HG02798 (cell line): ENCODE results near the gene E4F1.

Source experiments
- ATAC-seq: cut with Tn5 transposase; IDR thresholded peaks from one replicate; pipeline ENCODE4 v1.9.1; 2021; ENCODE audit warnings: mild to moderate bottlenecking; ENCODE audit not compliant: unreplicated experiment, poor library complexity

Gene E4F1

DNA sequence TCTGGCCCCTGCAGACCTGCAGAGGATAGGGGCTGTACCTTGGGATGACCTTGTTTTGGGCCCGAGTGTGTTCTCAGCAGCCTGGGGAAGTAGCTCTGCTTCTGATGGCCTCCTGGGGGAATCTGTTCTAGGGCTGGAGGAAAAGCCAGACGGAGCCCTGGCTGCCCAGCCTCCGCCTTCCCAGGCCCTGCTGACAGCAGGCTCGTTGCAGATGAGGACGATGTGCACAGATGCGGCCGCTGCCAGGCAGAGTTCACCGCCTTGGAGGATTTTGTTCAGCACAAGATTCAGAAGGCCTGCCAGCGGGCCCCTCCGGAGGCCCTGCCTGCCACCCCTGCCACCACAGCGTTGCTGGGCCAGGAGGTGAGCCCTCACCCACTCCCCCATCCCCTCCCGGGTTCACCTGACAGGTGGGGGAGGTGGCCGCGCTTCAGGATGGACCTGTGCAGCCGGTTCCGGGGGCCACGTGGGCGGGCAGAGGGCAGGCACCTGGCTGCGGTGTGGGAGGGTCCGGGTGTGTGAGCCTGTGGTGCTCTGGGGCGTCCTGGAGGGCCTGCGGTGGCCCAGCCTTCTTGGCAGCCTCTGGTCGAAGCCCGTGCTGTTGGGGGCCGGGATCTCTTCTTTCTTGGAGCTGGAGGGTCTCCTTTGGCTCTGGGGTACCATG is 4.9 kb downstream of the E4F1 start:
- no peak for ATAC-seq

DNA sequence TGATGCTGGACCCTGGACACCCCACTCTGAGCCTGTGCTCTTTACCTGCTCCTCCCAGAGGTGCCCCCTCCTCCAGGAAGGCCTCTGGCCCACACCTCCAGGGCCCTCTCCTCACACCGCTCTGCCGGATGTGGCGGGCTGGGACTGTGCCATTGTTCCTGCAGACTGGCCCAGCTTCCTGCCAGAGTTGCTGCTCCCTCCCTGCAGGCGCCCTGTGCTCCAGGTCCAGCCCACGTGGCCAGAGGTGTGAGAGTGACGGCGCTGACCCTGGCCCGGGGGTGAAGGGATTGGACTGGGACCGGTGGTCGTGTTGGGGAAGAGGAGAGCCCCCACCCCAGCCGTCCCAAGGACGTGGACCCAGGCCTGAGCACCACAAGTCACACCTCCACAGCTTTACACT is 5.7 kb downstream of the E4F1 start:
- ATAC-seq = no peak

- ATAC-seq = no peak
Measured at GRCh38 chr16:2229632-2230250, 6.3 kb downstream of the E4F1 start.

DNA sequence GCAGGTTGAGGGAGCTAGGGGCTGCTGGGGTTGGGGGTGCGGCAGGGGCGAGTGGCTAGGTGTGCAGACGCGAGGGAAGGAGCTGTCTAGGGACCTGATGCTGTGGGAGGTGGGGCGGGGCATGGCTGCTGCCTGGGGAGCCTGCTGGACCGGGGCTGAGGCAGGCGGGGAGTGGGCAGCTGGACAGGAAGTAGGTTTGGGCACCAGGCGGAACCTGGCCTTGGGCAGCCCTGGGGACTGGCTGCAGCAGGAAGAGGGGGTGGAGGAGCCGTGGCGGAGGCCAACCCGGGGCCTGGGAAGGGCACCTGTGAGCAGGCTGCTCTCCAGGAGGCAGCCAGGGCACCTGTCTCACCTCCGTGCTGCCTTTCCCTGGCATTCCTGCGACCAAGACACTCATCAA is 7.0 kb downstream of the E4F1 start:
- no peak for ATAC-seq

- no peak for ATAC-seq
Measured at GRCh38 chr16:2231016-2231931, 7.9 kb downstream of the E4F1 start.

- ATAC-seq = no peak
Measured at GRCh38 chr16:2232094-2232990, 9.0 kb downstream of the E4F1 start.

GRCh38 chr16:2233046-2233775 is 9.8 kb downstream of the E4F1 start:
- no peak for ATAC-seq

GRCh38 chr16:2233872-2234812 is 10.8 kb downstream of the E4F1 start:
- ATAC-seq = no peak

GRCh38 chr16:2234813-2235170 is 11.4 kb downstream of the E4F1 start:
- ATAC-seq = no peak

GRCh38 chr16:2235234-2235651 is 11.9 kb downstream of the E4F1 start:
- no peak for ATAC-seq

GRCh38 chr16:2235695-2236336 is 12.4 kb downstream of the E4F1 start:
- no peak for ATAC-seq

DNA sequence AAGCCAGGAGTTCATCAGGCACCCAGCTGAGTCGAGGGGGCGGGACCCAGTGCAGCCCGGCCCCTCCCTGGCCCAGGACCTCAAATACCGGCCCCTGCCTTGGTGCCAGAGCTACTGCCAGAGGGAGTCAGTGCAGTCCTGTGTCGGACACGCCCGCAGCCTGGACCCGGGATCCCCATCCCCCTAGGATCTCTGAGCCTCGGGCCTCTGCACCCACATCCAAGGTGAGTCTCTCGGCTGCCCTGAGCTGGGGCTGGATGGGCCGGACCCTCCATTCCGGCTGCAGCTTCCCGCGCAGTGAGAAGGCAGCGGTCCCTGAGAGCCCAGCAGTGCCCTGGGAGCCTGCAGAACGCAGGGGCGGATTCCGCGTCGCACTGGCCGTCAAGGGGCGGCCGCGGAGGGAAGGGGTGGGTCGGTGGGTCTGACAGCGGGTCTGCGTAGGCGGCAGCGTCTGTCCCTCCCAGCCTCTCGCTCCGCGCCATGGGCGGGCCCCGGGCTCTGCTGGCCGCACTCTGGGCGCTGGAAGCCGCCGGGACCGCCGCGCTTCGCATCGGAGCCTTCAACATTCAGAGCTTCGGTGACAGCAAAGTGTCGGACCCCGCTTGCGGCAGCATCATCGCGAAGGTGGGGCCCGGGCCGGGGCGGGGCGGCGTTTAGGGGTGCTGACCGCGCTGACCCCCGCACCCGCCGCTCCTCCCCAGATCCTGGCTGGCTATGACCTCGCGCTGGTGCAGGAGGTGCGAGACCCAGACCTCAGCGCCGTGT is 13.1 kb downstream of the E4F1 start, which contains the start of gene DNASE1L2:
Gene DNASE1L2, plus strand, starts transcription at position 108 of the 765 bp plus-strand sequence. Its CDS starts 373 bp downstream, at position 481.
- ATAC-seq = no peak

DNA sequence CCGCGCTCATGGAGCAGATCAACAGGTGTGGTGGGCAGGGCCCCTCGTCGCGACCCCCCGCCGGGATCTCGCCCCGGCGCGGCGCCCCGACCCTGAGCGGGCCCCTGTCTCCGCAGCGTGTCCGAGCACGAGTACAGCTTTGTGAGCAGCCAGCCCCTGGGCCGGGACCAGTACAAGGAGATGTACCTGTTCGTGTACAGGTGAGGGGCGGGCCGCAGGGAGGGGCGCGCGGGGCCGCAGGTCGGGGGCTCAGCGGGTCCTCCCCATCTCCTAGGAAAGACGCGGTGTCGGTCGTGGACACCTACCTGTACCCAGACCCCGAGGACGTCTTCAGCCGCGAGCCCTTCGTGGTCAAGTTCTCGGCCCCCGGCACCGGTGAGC is 13.7 kb downstream of the E4F1 start:
- ATAC-seq = no peak

DNA sequence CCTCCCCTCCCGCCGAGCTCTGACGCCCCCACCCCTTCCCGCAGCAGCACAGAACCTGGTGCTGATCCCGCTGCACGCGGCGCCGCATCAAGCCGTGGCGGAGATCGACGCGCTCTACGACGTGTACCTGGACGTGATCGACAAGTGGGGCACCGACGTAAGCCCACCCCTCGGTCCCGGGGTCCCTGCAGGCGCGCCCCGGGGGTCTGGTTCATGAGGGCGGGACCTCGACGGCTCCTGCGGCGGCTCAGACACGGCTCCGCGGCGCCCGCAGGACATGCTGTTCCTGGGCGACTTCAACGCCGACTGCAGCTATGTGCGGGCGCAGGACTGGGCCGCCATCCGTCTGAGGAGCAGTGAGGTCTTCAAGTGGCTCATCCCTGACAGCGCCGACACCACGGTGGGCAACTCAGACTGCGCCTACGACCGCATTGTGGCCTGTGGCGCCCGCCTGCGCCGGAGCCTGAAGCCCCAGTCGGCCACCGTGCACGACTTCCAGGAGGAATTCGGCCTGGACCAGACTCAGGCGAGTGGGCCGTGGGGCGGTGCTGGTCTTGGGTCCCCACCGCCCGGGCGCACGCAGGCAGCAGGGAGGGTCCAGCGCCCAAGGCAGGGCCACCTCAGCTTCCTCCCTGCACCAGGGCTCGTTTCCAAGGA is 14.2 kb downstream of the E4F1 start:
- no peak for ATAC-seq

GRCh38 chr16:2238150-2238837 is 14.9 kb downstream of the E4F1 start:
- no peak for ATAC-seq
